Stimulated activated CD4-positive, alpha-beta T cell treated with anti-CD3 and anti-CD28 coated beads, Interleukin-2, amount 100 ng/mL, for 48 hours (primary cell): ENCODE results near the gene GALK2.
"Not testable (repeated sequence)": the region's sequence is repeated elsewhere in the genome, so short reads cannot be mapped to it uniquely, and the experiment has no call there.

ENCODE experiments used
- DNase-seq, 2 donors: peaks; one replicate each; pipeline ENCODE4 v3.0.0-alpha.2; 2020

The GALK2 gene

DNA sequence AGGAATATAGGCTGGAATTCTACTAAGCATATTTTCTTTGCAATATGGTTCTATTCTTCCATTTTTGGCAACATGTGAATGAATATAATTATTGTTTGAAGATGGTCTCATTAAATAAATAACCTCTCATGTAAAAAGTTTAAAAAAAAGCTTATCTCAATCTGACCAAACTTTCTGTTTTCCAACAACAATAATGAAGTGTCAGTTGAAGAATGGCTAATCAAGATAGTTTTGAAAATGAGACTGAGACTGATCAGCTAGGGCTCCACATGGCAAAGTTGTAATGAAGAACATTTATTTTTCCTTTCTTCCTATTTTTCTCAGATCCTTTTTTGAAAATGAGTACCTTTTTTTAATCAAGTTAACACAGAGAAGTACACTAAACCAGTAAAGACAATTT, 117.4 kb downstream of the GALK2 start:
- no peak for DNase-seq

DNA sequence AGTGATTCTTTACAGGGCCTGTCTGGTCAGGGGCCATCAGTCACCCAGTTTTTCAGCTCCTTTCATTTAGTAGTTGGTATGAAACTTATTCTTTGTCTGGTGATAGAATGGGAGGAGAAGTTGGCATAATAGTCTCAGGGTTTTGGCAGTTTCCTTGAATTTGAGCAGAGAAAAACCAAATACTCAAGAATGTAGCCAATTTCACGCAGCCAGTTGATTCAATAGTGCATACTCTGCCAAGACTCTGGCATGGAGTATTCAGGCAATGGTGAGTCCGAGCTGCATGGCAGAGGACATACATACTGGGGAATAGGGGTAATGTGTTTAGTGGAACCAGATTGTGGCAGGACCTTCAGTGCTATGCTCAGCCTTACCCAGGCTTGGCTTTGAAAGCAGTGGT, 118.3 kb downstream of the GALK2 start:
- no peak for DNase-seq

DNA sequence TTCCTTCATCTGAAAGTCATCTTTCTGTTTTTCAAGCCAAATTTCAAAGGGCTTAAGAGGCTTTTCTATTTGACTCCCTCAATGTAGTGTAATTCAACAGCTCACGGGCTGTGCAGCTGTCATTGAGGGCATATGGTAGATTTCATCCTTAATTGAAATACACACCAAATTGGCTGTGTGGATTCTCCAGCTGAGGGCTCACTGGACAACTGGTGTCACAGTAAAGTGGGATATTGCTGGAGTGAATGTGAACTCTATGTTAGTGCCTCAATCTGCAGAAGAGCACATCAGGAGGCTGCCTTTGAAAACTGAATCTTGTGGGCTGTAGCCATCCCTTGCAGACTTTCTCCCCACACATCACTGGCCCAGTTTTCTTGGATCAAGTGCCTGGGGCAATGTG, 120.1 kb downstream of the GALK2 start:
- no peak for DNase-seq

DNA sequence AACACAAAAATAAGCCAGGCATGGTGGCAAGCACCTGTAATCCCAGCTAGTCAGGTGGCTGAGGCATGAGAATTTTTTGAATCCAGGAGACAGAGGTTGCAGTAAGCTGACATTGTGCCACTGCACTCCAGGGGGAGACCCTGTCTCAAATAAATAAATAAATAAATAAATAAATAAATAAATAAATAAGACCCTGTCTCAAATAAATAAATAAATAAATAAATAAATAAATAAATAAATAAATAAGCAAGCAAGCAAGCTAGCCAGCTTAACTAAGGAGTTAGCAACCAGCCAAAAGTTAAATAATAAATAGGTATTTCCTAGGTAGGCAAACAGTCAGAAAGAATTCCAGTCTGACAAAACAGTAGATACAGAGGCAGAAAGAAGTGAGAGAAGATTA, 123.9 kb downstream of the GALK2 start:
- no peak for DNase-seq

DNA sequence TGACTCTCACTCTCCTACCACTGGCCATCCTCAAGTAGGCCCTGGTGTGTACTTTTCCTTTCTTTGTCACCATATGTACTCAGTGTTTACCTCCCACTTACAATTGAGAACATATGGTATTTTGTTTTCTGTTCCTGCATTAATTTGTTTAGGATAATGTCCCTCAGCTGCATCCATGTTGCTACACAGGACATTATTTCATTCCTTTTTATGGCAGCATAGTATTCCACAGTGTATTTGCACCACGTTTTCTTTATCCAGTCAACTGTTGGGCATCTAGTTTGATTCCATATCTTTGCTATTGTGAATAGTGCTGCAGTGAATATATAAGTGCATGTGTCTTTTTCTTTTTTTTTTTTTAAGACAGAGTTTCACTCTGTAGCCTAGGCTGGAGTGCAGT, 126.2 kb downstream of the GALK2 start:
- DNase-seq = no peak

DNA sequence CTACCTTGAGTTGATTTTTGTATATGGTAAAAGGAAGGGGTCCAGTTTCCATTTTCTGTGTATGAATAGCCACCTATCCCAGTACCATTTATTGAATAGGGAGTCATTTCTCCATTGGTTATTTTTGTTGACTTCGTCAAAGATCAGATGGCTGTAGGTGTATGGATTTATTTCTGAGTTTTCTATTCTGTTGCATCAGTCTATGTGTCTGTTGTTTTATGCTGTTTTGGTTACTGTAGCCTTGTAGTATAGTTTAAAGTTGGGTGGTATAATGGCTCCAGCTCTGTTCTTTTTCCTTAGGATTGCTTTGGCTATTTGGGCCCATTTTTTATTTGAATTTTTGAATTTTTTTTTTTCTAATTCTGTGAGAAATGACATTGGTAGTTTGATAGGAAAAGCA, 127.5 kb downstream of the GALK2 start:
- DNase-seq = no peak

DNA sequence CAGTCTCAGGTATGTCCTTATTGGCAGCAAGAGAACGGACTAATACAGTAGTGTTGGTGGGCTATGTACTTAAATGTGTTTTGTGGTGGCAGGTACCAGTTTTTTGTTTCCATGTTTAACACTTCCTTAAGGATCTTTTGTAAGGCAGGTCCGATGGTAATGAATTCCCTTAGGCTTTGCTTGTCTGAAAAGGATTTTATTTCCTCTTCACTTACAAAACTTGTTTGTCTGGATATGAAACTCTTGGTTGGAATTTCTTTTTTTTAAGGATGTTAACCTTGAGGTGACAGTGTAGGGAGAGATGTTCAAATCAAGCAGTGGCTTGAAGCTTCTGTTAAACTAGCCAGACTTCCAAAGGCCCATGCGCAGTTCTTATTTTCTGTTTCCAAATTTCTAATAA, 130.8 kb downstream of the GALK2 start:
- DNase-seq = no peak

DNA sequence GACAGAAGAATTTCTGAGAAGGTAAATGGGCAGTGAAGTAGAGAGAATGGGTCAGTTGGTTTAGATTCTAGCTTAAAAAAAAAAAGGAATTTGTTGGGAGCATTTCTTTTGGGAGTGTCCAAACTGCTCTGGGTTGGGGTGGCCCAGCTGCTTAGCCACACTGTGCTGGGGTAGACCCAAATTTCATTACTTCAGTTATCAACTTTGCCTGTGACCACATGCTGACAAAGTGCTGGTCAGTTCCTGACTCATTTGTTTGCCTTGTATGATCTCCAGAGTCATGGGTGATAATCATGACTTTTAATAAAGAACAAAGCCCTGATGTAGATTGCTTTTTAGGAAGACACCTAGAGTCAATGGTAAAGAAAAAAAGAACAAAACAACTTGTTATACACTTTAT, 131.5 kb downstream of the GALK2 start:
- no peak for DNase-seq

DNA sequence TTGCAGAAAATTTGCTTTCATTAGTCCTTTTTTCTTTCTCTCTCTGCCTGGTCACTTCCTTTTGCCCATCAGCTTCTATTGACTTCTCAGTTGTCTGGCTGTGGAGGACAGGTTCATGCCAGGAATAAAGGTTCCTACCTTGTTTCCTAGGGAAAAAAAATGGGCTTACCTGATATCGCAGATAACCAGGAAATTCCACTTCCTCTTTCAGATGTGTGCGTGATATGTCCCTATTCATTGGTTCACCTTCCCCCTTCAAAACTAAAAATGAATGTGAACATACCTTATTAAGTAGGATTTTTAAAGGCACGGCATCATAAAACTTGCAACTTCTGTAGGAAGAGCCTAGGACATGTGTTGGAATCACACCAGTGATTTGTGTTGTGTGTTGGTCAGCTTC, 133.0 kb downstream of the GALK2 start:
- no peak for DNase-seq

DNA sequence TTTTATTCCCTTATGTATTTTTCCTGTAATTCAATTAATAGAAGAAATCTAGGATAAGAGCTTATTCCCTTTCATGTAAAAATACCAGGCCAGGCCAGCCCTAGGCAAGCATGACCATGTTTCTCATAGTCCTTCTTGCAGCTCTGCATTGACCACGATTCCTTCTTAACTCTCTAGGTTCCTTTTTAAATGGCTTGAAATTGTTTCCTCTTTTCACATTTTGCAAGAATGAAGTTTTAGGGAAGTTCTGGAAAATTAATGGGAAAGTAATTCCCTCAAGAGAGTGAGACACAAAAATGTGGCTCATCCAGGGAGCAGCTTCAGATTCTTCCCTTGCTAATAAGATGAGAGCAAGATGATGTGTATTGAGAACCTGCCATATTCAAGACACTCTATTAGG, 136.5 kb downstream of the GALK2 start:
- no peak for DNase-seq

DNA sequence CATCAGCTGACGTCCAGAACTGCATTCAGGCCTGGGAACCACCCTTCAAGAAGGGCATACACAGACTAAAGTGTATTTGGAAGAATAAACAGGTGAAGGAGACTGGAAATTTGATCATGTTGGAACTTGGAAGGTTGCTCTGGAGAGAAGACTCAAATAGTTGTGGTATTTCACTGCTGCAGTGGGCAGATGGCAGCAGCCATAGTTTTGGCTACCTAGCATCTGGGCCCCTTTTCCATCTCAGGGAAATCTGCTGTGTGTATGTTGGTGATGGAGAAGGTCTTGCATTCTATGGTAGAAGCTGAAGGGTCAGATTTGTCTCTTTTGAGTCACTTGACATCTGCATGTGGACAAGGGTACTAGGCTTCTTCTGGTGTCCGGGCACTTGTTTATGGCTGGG, 138.6 kb downstream of the GALK2 start:
- no peak for DNase-seq

DNA sequence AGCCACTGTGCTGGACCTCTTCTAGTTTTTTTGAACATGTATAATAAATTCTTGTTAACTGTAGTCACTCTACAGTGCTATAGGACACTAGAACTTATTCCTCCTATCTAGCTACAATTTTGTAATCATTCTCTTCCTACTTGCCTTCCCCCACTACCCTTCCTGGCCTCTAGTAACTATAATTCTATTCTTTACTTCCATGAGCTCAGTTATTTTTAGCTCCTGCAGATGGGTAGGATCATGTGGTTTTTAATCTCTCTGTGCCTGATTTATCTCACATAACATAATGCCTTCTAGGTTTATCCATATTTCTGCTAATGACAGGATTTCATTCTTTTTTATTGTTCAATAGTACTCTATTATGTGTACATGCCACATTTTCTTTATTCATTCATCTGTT, 139.8 kb downstream of the GALK2 start:
- DNase-seq = no peak

DNA sequence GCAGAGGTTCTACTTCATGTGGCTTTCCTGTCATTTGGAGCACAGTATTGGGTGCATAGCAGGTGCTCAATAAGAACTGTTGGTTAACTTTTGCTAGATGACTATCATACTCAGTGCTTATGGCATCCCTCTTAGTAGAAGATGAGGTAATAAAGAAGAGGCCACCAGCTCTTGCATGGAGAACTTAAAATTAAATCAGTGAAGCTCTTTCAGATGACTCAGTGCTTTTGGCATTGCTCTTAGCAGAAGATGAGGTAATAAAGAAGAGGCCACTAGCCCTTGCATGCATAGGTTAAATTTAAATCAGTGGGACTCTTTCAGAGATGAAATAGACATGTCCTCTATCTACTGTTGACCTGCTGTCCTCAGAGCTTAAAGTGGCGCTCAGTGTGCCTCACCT, 143.6 kb downstream of the GALK2 start:
- no peak for DNase-seq

DNA sequence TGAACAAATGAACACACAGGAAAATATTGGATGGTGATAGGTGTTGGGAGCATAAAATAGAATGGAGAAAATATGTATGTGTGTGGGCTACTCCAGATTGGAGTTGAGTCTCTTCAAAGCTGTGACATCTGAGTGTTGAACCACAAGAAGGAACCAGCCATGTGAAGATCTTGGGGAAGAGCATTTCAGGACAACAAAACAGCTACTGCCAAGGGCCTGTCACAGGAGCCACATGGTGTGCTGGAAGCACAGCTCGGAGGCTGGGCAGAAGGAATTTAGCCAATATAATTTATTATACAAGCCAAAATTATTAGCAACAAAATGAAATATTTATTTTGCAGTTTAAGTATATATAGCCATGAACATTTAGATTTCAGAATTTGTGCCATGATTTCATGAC, 144.7 kb downstream of the GALK2 start:
- no peak for DNase-seq

DNA sequence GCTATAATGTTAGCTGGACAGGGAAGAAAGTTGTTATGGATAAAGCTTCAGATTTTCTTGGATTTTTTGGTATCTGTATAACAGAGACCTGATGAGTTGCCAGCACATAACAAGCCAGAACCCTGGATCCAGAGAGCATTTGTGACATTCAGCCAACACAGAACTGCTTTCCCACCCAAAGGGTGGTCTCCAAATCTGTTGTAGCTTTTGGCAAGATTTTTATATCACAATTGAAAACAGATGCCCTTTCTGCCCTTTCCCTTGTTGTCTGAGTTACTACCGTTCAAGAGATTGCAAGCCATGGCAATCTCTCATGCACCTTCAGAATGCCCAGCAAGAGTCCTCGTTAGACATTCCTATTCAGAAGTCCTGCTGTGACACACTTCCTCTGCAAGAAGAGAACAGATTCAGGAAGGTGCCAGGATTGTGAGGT, 145.4 kb downstream of the GALK2 start:
- no peak for DNase-seq

DNA sequence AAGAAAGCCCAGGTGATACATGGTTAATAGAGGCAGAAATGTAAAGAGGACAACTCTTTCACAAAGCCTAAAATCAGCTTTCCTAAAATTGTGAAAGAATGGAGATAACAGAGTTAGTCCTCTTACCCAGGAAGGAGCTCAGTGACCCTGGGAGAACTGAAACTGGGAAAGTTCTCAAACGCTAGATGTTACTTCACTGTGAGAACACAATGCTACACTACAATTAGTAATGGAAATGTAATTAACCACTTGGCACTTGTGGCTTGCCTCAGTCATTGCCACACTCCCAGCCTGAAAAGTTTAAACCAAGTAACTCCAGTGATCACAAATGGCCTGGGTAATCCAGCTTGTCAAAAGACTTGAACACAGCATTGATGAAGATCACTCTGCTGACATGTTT, 150.3 kb downstream of the GALK2 start:
- DNase-seq = no peak

DNA sequence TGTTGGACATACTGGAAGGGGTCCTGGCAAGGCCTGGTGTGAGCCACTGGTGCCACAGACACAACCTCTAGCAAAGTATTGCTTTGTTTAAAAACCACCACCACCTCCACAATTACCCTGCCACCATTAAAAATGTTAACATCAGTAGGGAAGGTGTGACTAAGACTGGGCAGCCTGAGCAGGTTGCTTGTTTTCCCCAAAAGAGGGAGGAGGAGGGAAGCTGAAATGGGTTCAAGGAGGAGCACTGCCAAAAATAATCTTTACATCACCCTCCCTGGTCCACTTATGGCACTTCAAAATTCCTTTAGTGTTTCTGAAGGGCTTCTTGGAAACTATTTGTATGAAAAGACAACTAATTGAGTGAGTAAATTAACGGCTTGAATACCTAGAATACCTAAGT, 153.2 kb downstream of the GALK2 start:
- no peak for DNase-seq

DNA sequence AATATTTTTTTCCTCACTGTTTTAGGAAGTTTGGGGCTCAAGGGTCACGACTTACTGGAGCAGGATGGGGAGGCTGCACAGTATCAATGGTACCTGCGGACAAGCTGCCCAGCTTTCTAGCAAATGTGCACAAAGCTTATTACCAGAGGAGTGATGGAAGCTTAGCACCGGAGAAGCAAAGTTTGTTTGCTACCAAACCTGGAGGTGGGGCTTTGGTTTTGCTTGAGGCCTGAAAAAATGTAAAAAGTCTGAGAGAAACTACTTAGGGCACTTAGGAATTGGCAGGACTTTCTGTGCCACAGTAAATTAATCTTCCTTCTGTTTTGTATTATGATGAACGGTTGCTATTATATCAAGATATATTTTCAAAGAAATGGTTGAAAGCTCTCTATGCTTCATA, 157.9 kb downstream of the GALK2 start:
- DNase-seq = no peak

DNA sequence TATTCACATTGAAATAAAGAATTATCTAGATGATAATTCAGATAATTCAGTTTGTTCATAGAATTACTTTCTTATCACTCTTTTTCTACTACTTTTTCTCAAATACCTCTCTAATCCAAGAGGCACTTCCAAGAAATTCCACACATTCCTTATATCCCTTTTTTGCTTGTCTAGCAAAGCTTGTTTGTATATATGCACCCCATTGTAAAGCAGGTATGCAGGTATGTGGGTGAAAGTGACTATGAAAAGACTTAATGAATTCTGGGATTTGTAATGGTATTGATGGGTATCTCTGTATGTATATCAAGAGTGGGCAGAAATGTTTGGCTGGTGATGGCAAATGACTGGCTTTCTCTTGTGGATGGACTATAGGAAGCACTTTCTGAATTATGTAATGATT, 158.9 kb downstream of the GALK2 start:
- DNase-seq = no peak

DNA sequence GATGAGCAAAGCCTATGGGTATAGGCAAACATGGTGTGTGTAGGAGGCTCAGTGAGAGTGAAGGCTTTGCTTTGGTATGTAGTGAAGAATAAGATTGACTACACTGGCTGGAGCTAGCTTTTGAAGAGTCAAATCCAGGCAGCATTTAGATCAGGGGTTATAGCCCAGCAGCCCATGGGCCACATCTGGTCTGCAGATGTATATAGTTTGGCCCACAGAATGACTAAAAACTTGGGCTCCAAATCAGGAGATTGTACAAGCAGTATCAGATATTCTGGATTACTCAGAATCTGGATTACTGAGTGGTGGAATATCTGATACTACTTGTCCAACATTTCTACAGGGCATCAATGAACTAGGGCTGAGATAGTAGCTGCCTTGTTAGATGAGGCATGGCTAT, 160.1 kb downstream of the GALK2 start:
- no peak for DNase-seq

DNA sequence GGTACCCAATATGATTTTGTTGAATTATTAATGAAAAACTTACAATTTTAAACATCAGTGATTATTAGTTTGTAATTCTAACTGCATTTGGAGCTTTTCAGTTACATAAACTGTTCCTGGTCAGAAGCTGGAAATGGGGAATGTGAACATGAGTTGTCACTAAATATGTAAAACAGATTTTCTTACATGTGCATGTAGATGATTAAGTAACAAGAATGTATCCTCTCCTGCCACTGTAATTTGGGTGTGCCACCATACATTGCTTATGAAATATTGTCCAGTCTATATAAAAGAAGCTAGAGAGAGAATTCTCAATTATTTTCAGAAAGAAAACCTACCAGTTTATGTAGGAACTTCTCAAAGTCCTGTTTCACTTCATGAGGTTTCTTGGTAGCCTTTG, 161.4 kb downstream of the GALK2 start:
- no peak for DNase-seq

DNA sequence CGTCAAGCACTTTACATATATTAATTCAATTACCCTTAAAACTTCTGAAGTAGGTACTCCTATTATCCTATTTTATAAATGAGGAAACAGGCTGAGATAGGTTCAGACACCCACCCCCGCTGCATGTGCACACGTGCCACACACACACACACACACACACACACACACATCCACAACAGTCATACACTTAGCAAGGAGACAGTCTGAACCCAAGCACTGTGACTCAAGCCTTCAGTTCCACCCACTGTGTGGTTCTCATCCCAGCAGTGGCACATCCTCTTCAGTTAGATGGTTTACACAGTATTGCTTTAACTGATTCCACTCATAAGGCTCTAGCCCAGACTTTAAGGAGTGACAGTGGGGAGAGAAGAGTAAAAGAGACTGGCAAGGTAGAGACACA, 161.9 kb downstream of the GALK2 start:
- DNase-seq = no peak

DNA sequence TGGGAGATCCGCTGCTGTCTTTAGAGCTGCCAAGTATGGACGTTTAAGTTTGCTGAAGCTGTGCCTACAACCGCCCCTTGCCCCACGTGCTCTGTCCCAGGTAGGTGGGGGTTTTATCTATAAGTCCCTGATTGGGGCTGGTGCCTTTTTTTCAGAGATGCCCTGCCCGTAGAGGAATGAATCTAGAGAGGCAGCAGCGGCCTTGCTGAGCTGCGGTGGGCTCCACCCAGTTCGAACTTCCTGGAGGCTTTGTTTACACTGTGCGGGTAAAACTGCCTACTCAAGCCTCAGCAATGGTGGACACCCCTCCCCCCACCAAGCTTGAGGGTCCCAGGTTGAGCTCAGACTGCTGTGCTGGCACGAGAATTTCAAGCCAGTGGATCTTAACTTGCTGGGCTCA, 169.6 kb downstream of the GALK2 start:
- no peak for DNase-seq

DNA sequence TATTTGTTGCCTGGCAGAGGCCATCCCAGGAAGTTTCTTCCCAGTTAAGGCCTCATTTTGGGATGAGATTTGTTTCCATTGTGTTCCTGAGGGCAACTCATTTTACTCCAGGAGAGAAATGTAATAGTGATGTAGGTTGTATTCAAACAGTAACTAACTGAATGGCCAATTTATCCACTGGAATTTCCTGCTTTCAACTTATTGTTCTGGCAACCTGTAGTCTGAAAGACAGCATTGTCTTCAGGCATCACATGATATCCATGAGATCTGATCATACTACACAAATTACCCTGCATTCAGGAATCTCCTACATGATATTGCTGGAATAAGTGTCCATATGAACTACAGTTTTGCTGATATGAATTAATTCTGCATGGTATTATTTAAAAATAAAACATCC, 173.5 kb downstream of the GALK2 start:
- no peak for DNase-seq

DNA sequence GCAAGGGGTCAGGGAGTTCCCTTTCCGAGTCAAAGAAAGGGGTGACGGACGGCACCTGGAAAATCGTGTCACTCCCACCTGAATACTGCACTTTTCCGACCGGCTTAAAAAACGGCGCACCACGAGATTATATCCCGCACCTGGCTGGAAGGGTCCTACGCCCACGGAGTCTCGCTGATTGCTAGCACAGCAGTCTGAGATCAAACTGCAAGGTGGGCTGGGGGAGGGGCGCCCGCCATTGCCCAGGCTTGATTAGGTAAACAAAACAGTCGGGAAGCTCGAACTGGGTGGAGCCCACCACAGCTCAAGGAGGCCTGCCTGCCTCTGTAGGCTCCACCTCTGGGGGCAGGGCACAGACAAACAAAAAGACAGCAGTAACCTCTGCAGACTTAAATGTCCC, 184.4 kb downstream of the GALK2 start:
- DNase-seq = not testable (repeated sequence)

DNA sequence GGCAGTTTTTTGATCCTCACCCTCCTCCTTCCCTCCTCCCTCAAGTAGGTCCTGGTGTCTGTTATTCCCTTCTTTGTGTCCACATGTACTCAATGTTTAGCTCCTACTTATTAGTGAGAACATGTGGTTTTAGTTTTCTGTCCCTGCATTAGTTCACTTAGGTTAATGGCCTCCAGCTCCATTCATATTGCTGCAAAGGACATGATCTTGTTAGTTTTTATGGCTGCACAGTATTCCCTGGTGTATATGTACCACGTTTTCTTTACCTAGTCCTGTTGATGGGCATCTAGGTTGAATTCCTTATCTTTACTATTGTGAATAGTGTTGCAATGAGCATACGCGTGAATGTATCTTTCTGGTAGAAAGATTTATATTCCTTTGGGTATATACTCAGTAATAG, 191.3 kb downstream of the GALK2 start:
- no peak for DNase-seq
